Gastrocnemius medialis (tissue), 4 donors: ENCODE results near the gene ANKRD55.

ENCODE experiments used
- CTCF ChIP-seq, 5 experiments: fragments of 450-650 bp in 3 of 5; fragments of 200-600 bp in 2 of 5; sonication (generic) in 2 of 5; IDR thresholded peaks in 4 of 5; conservative IDR thresholded peaks in 1 of 5; 1 replicate in 4 of 5; 2 replicates in 1 of 5; pipeline ENCODE4 v1.5.1; 2016 to 2019; ENCODE audit warnings: antibody characterized with exemption in 5 of 5, mild to moderate bottlenecking in 3 of 5, moderate library complexity in 3 of 5
- POLR2A ChIP-seq, 2 donors: fragments of 450-650 bp; IDR thresholded peaks; one replicate each; pipeline ENCODE4 v1.6.1; 2017; ENCODE audit warnings: antibody characterized with exemption in 2 of 2, mild to moderate bottlenecking in 2 of 2, moderate library complexity in 2 of 2

- TF ChIP-seq POLR2A (IDR thresholded peaks at IDR 0.05) (no peak), CTCF (IDR thresholded peaks at IDR 0.05 in 4 of 5, conservative IDR thresholded peaks at IDR 0.05 in 1 of 5) (no peak)
Measured at GRCh38 chr5:56161439-56161823, 71.7 kb downstream of the ANKRD55 start.
